NCI-H82 (cell line): Measurements from ENCODE around the gene GRAP.
"Not testable (repeated sequence)": the region's sequence is repeated elsewhere in the genome, so short reads cannot be mapped to it uniquely, and the experiment has no call there.

Experiments used
- DNase-seq: peaks from one replicate; lab custom pipeline; 2025; lab: John Stamatoyannopoulos, UW

Gene GRAP

GRCh38 chr17:19046782-19047375, at the start of gene GRAP:
GRAP (minus strand) TSS chr17:19046957; CDS start chr17:19046926, 31 bp downstream.
- not testable (repeated sequence) for DNase-seq

GRCh38 chr17:19093684-19094438, 47.1 kb upstream of the GRAP start:
- not testable (repeated sequence) for DNase-seq

- DNase-seq: not testable (repeated sequence)
Observed at GRCh38 chr17:19092737-19093683, 46.3 kb upstream of the GRAP start.

- not testable (repeated sequence) for DNase-seq
Observed at GRCh38 chr17:19090058-19090772, 43.5 kb upstream of the GRAP start.

GRCh38 chr17:19088804-19089685, 42.3 kb upstream of the GRAP start:
- DNase-seq: not testable (repeated sequence)

GRCh38 chr17:19077386-19077785, 30.6 kb upstream of the GRAP start:
- DNase-seq: not testable (repeated sequence)

- not testable (repeated sequence) for DNase-seq
Observed at GRCh38 chr17:19076398-19077192, 29.8 kb upstream of the GRAP start.

GRCh38 chr17:19070318-19071168, 23.8 kb upstream of the GRAP start:
- DNase-seq: not testable (repeated sequence)

- not testable (repeated sequence) for DNase-seq
Observed at GRCh38 chr17:19064378-19064777, 17.6 kb upstream of the GRAP start.

GRCh38 chr17:19063326-19063956, 16.7 kb upstream of the GRAP start:
- not testable (repeated sequence) for DNase-seq

- DNase-seq: not testable (repeated sequence)
Observed at GRCh38 chr17:19062718-19063325, 16.1 kb upstream of the GRAP start.

GRCh38 chr17:19062009-19062717, 15.4 kb upstream of the GRAP start:
- DNase-seq: not testable (repeated sequence)

GRCh38 chr17:19055447-19055846, 8.7 kb upstream of the GRAP start:
- DNase-seq: not testable (repeated sequence)

GRCh38 chr17:19048826-19049225, 2.1 kb upstream of the GRAP start:
- DNase-seq: not testable (repeated sequence)

- not testable (repeated sequence) for DNase-seq
Observed at GRCh38 chr17:19047510-19047909, 753 bp upstream of the GRAP start.

GRCh38 chr17:19044643-19045042, 2.1 kb downstream of the GRAP start:
- not testable (repeated sequence) for DNase-seq

- not testable (repeated sequence) for DNase-seq
Observed at GRCh38 chr17:19043032-19043431, 3.7 kb downstream of the GRAP start.
